ENCODE measurements around the gene PSMA5. TPM values are rescaled to one million over a fixed set of nuclear protein-coding genes. Genes with fewer than 3 reads are reported as not detected.
"Not testable (repeated sequence)": the region's sequence is repeated elsewhere in the genome, so short reads cannot be mapped to it uniquely, and the experiment has no call there.

PSMA5 gene
- 100 to 1,000 TPM in 3 of 4 donors, 10 to 100 TPM in 1; 99.3 to 113 (median 104) TPM for polyA plus RNA-seq
- long read RNA-seq, donor 1, result 0 reads
- long read RNA-seq, donor 2, transcript PSMA5-201 (9 exons, 3,729 nt), result major isoform, 36 of 43 reads
- long read RNA-seq, donor 2, partial matches to known transcripts, result 7 of 43 reads
- long read RNA-seq, donor 2, other reads (novel, unspliced or antisense), result 0 of 43 reads
- long read RNA-seq, donor 3, transcript PSMA5-201 (9 exons, 3,729 nt), result major isoform, 40 of 71 reads
- long read RNA-seq, donor 3, partial matches to known transcripts, result 29 of 71 reads
- long read RNA-seq, donor 3, other reads (novel, unspliced or antisense), result 0 of 71 reads
- long read RNA-seq, donor 4, partial matches to known transcripts, result 0 of 1 reads
- long read RNA-seq, donor 4, other reads (novel, unspliced or antisense), result 0 of 1 reads
- long read RNA-seq, donor 5, transcript PSMA5-201 (9 exons, 3,729 nt), result major isoform, 7 of 7 reads
- long read RNA-seq, donor 5, partial matches to known transcripts, result 0 of 7 reads
- long read RNA-seq, donor 5, other reads (novel, unspliced or antisense), result 0 of 7 reads
- long read RNA-seq, donor 6, transcript PSMA5-201 (9 exons, 3,729 nt), result major isoform, 44 of 52 reads
- long read RNA-seq, donor 6, partial matches to known transcripts, result 8 of 52 reads
- long read RNA-seq, donor 6, other reads (novel, unspliced or antisense), result 0 of 52 reads
- long read RNA-seq, donor 7, result 0 reads
- long read RNA-seq, donor 8, transcript PSMA5-201 (9 exons, 3,729 nt), result major isoform, 6 of 6 reads
- long read RNA-seq, donor 8, partial matches to known transcripts, result 0 of 6 reads
- long read RNA-seq, donor 8, other reads (novel, unspliced or antisense), result 0 of 6 reads
- long read RNA-seq, donor 9, transcript PSMA5-201 (9 exons, 3,729 nt), result major isoform, 14 of 15 reads
- long read RNA-seq, donor 9, partial matches to known transcripts, result 0 of 15 reads
- long read RNA-seq, donor 9, other reads (novel, unspliced or antisense), result 0 of 15 reads
- long read RNA-seq, donor 10, transcript PSMA5-201 (9 exons, 3,729 nt), result major isoform, 58 of 58 reads
- long read RNA-seq, donor 10, partial matches to known transcripts, result 0 of 58 reads
- long read RNA-seq, donor 10, other reads (novel, unspliced or antisense), result 0 of 58 reads

DNA sequence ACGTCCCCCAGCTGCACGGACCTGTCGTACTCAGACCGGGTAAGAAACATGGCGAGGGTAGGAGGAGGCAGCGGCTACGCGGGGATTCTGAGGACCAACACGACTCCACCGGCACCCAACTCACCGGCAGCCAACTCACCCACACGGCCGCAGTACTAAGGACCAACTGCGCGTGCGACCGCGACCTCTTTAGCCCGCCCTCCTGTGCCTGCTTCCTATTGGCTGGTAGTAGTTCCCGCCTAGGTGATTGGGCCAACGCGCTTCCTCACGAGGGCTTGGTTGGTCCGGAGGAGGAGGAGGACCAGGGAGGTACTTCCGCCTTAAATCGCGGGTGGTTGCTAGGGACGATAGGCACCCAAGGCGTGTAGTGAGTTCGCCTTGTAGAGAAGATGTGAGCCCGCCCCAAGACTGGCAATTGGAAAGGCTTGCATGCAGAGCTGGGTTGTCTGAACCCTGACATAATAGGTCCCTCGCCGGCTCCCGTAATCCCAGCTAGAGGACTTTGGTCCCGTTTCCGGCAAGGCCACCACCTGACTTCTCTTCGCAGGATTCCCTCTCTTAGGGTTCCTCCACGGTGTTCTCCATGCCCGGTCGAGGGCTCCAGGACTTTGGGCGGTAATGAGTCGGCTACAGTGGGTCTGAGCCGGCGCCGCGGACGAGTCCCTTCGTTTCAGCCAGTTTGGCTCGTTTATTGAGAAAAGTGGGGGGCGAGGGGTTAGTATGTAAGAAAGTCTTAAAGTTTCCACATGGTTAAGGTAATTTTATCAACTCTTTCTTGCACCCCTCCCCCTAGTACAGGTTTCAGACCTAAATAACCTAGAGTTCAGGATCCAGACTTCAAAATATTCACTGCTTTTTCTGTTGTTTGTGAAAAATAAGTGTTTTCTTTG, at the start of gene PSMA5:
TSS of gene PSMA5 (minus strand) at position 168 of the 890 bp plus-strand sequence. CDS start at position 50, 118 bp downstream.
- H3K36me3 ChIP-seq (ENCODE audit: control insufficient read depth in 3 of 3, insufficient read depth in 2 of 3, low read depth in 1 of 3, low read length in 3 of 3), result peaks cover 0 to 4% (median 0%) of the 10 kb centered on the region in 3 donors
- WGBS, 3 donors, result 0 to 1% (median 0%) methylated on average over 49 to 50 of the region's 50 CpGs
- DNase-seq (peak; percentile 98 to 100), FAIRE-seq (no peak)
- H3K9me3 ChIP-seq (ENCODE audit: control insufficient read depth in 2 of 2, insufficient read depth in 1 of 2, low read depth in 1 of 2, low read length in 1 of 2), result no peaks in the 10 kb centered on the region
- peak within 1 kb of the TSS; percentile 63 to 92 (median 79) for H3K4me3 ChIP-seq (ENCODE audit: low read depth in 1 of 3, low read length in 3 of 3)
- H3K27me3 ChIP-seq (ENCODE audit: control insufficient read depth in 3 of 3, insufficient read depth in 3 of 3, low read length in 3 of 3), result no peaks in the 10 kb centered on the region
- peaks cover 0 to 6% (median 4%) of the 10 kb centered on the region in 3 donors for H3K4me1 ChIP-seq (ENCODE audit: control insufficient read depth in 3 of 3, insufficient read depth in 2 of 3, low read depth in 1 of 3, low read length in 2 of 3)
- H3K27ac ChIP-seq (ENCODE audit: low read depth in 1 of 3, low read length in 2 of 3), result peak within 1 kb of the TSS; percentile 82 to 91 (median 84)

GRCh38 chr1:109475261-109475660, 49.0 kb upstream of the PSMA5 start:
- Histone ChIP-seq H3K4me1 (ENCODE audit: control insufficient read depth in 3 of 3, insufficient read depth in 2 of 3, low read depth in 1 of 3, low read length in 2 of 3) (no peaks in the 10 kb centered on the region), H3K9me3 (ENCODE audit: control insufficient read depth in 2 of 2, insufficient read depth in 1 of 2, low read depth in 1 of 2, low read length in 1 of 2) (no peaks in the 10 kb centered on the region), H3K27ac (ENCODE audit: low read depth in 1 of 3, low read length in 2 of 3) (no peak overlapping the region), H3K36me3 (ENCODE audit: control insufficient read depth in 3 of 3, insufficient read depth in 2 of 3, low read depth in 1 of 3, low read length in 3 of 3) (no peaks in the 10 kb centered on the region), H3K4me3 (ENCODE audit: low read depth in 1 of 3, low read length in 3 of 3) (no peak overlapping the region), H3K27me3 (ENCODE audit: control insufficient read depth in 3 of 3, insufficient read depth in 3 of 3, low read length in 3 of 3) (peaks cover 0 to 64% (median 5%) of the 10 kb centered on the region in 3 donors)
- no peak for DNase-seq
- no peak for FAIRE-seq
- WGBS, 3 donors, result 81 to 87% (median 84%) methylated on average over 9 of the region's 9 CpGs

DNA sequence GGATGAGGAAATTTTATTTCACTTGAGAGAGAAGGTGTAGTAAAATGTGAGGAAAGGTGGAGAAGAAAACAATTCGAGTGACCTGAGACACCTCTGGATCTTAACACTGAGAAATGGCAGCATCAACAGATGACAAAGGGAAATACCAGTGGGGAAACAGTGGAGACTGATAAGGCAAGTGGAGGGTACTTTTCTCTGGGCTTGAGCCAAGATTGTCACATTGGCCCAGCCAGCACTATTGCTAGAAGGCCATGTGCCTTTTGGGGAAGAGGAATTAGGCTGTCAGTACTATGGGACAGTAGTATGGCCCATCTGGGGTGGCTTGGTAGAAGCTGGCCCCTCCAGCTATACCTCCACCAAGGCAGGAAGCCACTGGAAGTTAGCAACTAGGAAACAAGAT, 48.4 kb upstream of the PSMA5 start:
- no peaks in the 10 kb centered on the region for H3K9me3 ChIP-seq (ENCODE audit: control insufficient read depth in 2 of 2, insufficient read depth in 1 of 2, low read depth in 1 of 2, low read length in 1 of 2)
- H3K4me3 ChIP-seq (ENCODE audit: low read depth in 1 of 3, low read length in 3 of 3), result no peak overlapping the region
- no peaks in the 10 kb centered on the region for H3K4me1 ChIP-seq (ENCODE audit: control insufficient read depth in 3 of 3, insufficient read depth in 2 of 3, low read depth in 1 of 3, low read length in 2 of 3)
- DNase-seq, result no peak
- WGBS, 3 donors, result 60 to 77% (median 70%) methylated on average over 1 of the region's 1 CpG
- H3K36me3 ChIP-seq (ENCODE audit: control insufficient read depth in 3 of 3, insufficient read depth in 2 of 3, low read depth in 1 of 3, low read length in 3 of 3), result no peaks in the 10 kb centered on the region
- no peak overlapping the region for H3K27ac ChIP-seq (ENCODE audit: low read depth in 1 of 3, low read length in 2 of 3)
- FAIRE-seq, result no peak
- peaks cover 0 to 68% (median 5%) of the 10 kb centered on the region in 3 donors for H3K27me3 ChIP-seq (ENCODE audit: control insufficient read depth in 3 of 3, insufficient read depth in 3 of 3, low read length in 3 of 3)

DNA sequence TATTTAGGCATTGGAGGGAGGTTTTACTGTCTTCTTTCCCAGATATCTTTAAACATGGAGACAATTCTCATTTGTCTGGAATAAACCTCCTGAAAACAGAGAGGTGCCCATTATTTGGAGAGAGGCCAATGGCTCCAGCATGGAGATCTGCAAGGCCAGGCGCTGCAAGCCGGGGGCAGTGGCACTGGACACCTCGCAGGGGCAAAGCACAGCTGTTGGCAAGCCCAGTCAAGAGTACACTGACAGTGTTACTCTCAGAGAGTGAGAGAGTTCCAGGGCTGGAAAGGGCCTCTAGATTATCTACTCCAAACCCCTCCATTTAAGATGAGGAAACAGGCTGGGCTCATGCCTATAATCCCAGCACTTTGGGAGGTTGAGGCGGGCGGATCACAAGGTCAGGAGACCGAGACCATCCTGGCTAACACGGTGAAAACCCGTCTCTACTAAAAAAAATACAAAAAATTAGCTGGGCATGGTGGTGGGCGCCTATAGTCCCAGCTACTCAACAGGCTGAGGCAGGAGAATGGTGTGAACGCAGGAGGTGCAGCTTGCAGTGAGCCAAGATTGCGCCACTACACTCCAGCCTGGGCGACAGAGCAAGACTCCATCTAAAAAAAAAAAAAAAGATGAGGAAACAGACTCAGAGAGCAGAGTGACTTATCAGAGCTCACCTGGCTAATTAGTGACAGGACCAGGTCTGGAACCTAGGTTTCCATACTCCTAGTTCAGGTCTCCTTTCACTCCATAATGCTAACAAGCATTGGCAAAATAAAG, 47.2 kb upstream of the PSMA5 start:
- DNase-seq, result not testable (repeated sequence)
- WGBS, 3 donors, result 59 to 84% (median 66%) methylated on average over 12 of the region's 12 CpGs

DNA sequence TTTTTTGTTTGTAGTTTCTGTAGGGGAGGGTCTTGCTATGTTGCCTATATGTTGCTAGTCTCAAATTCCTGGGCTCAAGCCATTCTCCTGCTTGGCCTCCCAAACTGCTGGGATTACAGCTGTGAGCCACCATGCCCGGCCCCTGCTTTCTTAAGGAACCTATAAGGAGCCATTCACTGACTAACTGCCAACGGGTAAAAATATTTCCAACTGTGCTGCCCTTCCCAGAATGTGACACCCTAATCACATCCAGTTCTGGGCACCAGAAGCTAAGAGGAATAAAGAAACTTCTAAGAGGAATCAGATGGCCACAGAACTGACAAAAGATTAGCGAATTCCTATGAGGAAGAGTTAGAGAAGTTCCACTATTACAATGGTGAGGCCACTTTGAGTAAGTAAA, 46.5 kb upstream of the PSMA5 start:
- H3K4me3 ChIP-seq (ENCODE audit: low read depth in 1 of 3, low read length in 3 of 3), result no peak overlapping the region
- FAIRE-seq (no peak), DNase-seq (no peak)
- no peaks in the 10 kb centered on the region for H3K9me3 ChIP-seq (ENCODE audit: control insufficient read depth in 2 of 2, insufficient read depth in 1 of 2, low read depth in 1 of 2, low read length in 1 of 2)
- WGBS, 3 donors, result 64 to 66% (median 65%) methylated on average over 3 of the region's 3 CpGs
- peaks cover 0 to 67% (median 7%) of the 10 kb centered on the region in 3 donors for H3K27me3 ChIP-seq (ENCODE audit: control insufficient read depth in 3 of 3, insufficient read depth in 3 of 3, low read length in 3 of 3)
- H3K27ac ChIP-seq (ENCODE audit: low read depth in 1 of 3, low read length in 2 of 3), result no peak overlapping the region
- no peaks in the 10 kb centered on the region for H3K36me3 ChIP-seq (ENCODE audit: control insufficient read depth in 3 of 3, insufficient read depth in 2 of 3, low read depth in 1 of 3, low read length in 3 of 3)
- no peaks in the 10 kb centered on the region for H3K4me1 ChIP-seq (ENCODE audit: control insufficient read depth in 3 of 3, insufficient read depth in 2 of 3, low read depth in 1 of 3, low read length in 2 of 3)

More for the DNA sequence above, 47.2 kb upstream of the PSMA5 start:
- not testable (repeated sequence) for H3K4me1 ChIP-seq (ENCODE audit: control insufficient read depth in 3 of 3, insufficient read depth in 2 of 3, low read depth in 1 of 3, low read length in 2 of 3); FAIRE-seq; H3K4me3 ChIP-seq (ENCODE audit: low read depth in 1 of 3, low read length in 3 of 3); H3K36me3 ChIP-seq (ENCODE audit: control insufficient read depth in 3 of 3, insufficient read depth in 2 of 3, low read depth in 1 of 3, low read length in 3 of 3); H3K27ac ChIP-seq (ENCODE audit: low read depth in 1 of 3, low read length in 2 of 3); H3K9me3 ChIP-seq (ENCODE audit: control insufficient read depth in 2 of 2, insufficient read depth in 1 of 2, low read depth in 1 of 2, low read length in 1 of 2)
- H3K27me3 ChIP-seq (ENCODE audit: control insufficient read depth in 3 of 3, insufficient read depth in 3 of 3, low read length in 3 of 3), result peaks cover 0 to 67% (median 5%) of the 10 kb centered on the region in 3 donors

GRCh38 chr1:109470245-109470644, 44.0 kb upstream of the PSMA5 start:
- DNase-seq (no peak), FAIRE-seq (no peak)
- H3K4me1 ChIP-seq (ENCODE audit: control insufficient read depth in 3 of 3, insufficient read depth in 2 of 3, low read depth in 1 of 3, low read length in 2 of 3), result peaks cover 0 to 4% (median 0%) of the 10 kb centered on the region in 3 donors
- no peak overlapping the region for H3K27ac ChIP-seq (ENCODE audit: low read depth in 1 of 3, low read length in 2 of 3)
- no peaks in the 10 kb centered on the region for H3K9me3 ChIP-seq (ENCODE audit: control insufficient read depth in 2 of 2, insufficient read depth in 1 of 2, low read depth in 1 of 2, low read length in 1 of 2)
- WGBS, 3 donors, result 48 to 58% (median 54%) methylated on average over 6 of the region's 6 CpGs
- H3K4me3 ChIP-seq (ENCODE audit: low read depth in 1 of 3, low read length in 3 of 3), result no peak overlapping the region
- peaks cover 3 to 73% (median 11%) of the 10 kb centered on the region in 3 donors for H3K27me3 ChIP-seq (ENCODE audit: control insufficient read depth in 3 of 3, insufficient read depth in 3 of 3, low read length in 3 of 3)
- H3K36me3 ChIP-seq (ENCODE audit: control insufficient read depth in 3 of 3, insufficient read depth in 2 of 3, low read depth in 1 of 3, low read length in 3 of 3), result no peaks in the 10 kb centered on the region

DNA sequence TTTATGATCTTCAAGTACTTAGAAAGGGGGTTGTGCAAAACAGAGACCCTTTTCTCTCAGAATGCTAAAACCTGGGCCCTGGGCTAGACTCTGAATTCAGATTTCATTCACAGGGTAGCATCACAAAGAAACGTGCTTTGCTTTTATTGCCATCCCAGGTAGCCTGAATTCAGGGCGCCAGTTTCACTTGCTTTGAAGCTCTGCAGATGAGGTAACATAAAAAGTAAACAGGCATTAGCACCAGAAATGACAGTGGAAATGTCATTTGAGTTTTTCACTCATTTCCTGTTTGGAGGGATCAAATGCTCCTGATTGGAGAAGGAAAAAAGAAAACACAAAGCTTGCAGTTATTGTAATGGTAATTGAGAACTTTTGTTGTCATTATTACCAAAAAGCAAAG, 42.7 kb upstream of the PSMA5 start:
- Histone ChIP-seq H3K9me3 (ENCODE audit: control insufficient read depth in 2 of 2, insufficient read depth in 1 of 2, low read depth in 1 of 2, low read length in 1 of 2) (no peaks in the 10 kb centered on the region), H3K36me3 (ENCODE audit: control insufficient read depth in 3 of 3, insufficient read depth in 2 of 3, low read depth in 1 of 3, low read length in 3 of 3) (no peaks in the 10 kb centered on the region), H3K27me3 (ENCODE audit: control insufficient read depth in 3 of 3, insufficient read depth in 3 of 3, low read length in 3 of 3) (peaks cover 3 to 76% (median 11%) of the 10 kb centered on the region in 3 donors), H3K4me3 (ENCODE audit: low read depth in 1 of 3, low read length in 3 of 3) (no peak overlapping the region), H3K27ac (ENCODE audit: low read depth in 1 of 3, low read length in 2 of 3) (no peak overlapping the region), H3K4me1 (ENCODE audit: control insufficient read depth in 3 of 3, insufficient read depth in 2 of 3, low read depth in 1 of 3, low read length in 2 of 3) (peaks cover 0 to 4% (median 0%) of the 10 kb centered on the region in 3 donors)
- no peak for FAIRE-seq
- DNase-seq, result no peak
- 6 to 24% (median 6%) methylated on average over 2 of the region's 2 CpGs for whole genome bisulfite sequencing, 3 donors
